ENCODE measurements around the gene POLE. TPM values are rescaled to one million over a fixed set of nuclear protein-coding genes. Genes with fewer than 3 reads are reported as not detected.

The POLE gene
- total RNA-seq, 1 experiment from 2014 or later, result 147 TPM

DNA sequence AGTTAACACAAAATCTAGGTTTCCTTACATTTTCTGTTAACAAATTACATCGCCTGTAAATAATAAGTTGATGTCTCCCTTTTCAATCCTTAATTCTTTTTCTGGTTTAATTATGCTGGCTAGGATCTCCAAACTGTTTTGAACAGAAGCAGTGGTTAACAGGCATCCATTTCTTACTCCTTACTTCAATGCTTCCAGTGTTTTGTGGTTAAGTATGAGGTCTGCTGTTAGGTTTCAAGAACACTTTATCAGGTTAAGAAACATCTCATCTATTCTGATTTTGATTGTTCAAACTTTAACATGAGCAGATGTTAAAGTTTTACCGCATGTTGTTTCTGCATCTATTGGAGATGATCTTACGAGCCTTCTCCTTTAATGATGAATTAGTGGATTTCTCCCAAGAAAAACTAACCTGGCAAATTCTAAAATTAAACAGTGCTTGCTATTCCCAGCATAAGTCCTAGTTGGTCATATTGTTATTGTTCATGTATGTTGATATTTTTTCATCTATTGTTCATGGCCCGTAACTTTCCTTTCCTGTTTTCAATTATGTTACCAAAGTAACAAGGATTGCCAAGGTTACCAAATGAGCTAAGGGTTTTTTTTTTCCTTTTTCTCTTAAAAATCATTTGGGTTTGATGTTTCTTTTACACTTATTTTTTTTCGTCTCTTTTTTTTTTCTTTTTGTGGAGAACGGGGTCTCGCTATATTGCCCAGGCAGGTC, 33.4 kb downstream of the POLE start:
- H3K27me3 ChIP-seq (ENCODE audit: insufficient read depth, low read length), result no peaks in the 10 kb centered on the region
- H2AK5ac ChIP-seq (ENCODE audit: insufficient read length, low read length), result no peak overlapping the region
- no peak overlapping the region for H2BK15ac ChIP-seq (ENCODE audit: low read depth, low read length)
- H3K56ac ChIP-seq (ENCODE audit: insufficient read length, low read depth, low read length), result no peak overlapping the region
- H2BK20ac ChIP-seq (ENCODE audit: low read depth, low read length, poor library complexity, severe bottlenecking), result no peak overlapping the region
- no peak overlapping the region for H3K27ac ChIP-seq (ENCODE audit: insufficient read length, low read depth, low read length)
- no peak overlapping the region for H3K18ac ChIP-seq (ENCODE audit: insufficient read length, low read depth, low read length)
- TF ChIP-seq, protein P1, sequence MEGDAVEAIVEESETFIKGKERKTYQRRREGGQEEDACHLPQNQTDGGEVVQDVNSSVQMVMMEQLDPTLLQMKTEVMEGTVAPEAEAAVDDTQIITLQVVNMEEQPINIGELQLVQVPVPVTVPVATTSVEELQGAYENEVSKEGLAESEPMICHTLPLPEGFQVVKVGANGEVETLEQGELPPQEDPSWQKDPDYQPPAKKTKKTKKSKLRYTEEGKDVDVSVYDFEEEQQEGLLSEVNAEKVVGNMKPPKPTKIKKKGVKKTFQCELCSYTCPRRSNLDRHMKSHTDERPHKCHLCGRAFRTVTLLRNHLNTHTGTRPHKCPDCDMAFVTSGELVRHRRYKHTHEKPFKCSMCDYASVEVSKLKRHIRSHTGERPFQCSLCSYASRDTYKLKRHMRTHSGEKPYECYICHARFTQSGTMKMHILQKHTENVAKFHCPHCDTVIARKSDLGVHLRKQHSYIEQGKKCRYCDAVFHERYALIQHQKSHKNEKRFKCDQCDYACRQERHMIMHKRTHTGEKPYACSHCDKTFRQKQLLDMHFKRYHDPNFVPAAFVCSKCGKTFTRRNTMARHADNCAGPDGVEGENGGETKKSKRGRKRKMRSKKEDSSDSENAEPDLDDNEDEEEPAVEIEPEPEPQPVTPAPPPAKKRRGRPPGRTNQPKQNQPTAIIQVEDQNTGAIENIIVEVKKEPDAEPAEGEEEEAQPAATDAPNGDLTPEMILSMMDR (conservative IDR thresholded peaks at IDR 0.05), result no peak
- H3K14ac ChIP-seq (ENCODE audit: insufficient read depth, low read length), result no peak overlapping the region
- no peaks in the 10 kb centered on the region for H3K79me1 ChIP-seq (ENCODE audit: insufficient read depth, low read depth, low read length, poor library complexity, severe bottlenecking)
- H3K4me3 Mint-ChIP-seq, result no peak overlapping the region
- H3K23ac ChIP-seq (ENCODE audit: insufficient read length, low read depth, low read length), result no peak overlapping the region
- H4K8ac ChIP-seq (replicated peaks; ENCODE audit: insufficient read length, low read depth, low read length), result no peak overlapping the region
- H3K23me2 ChIP-seq (ENCODE audit: insufficient read length, low read depth, low read length, poor library complexity, severe bottlenecking), result no peaks in the 10 kb centered on the region
- no peak for DNase-seq
- no peak overlapping the region for H3T11ph ChIP-seq (ENCODE audit: low read length)
- no peak overlapping the region for H4K5ac ChIP-seq (ENCODE audit: insufficient read length, low read depth, low read length)
- no CpG with 5 or more reads among the region's 7 CpGs for WGBS (ENCODE audit: extremely low coverage, insufficient read length, low lambda C conversion rate)
- no peaks in the 10 kb centered on the region for H3K4me1 Mint-ChIP-seq
- no peak overlapping the region for H2BK5ac ChIP-seq (ENCODE audit: insufficient read length, low read length)
- no peaks in the 10 kb centered on the region for H4K20me1 ChIP-seq (ENCODE audit: control insufficient read depth, insufficient read depth, insufficient read length)
- no peaks in the 10 kb centered on the region for H3K4me1 ChIP-seq (ENCODE audit: insufficient read depth, low read length)
- H3K9me3 Mint-ChIP-seq, result no peaks in the 10 kb centered on the region
- H3K9me3 ChIP-seq (ENCODE audit: control insufficient read depth, low read depth, low read length), result no peaks in the 10 kb centered on the region
- H2AFZ ChIP-seq (ENCODE audit: low read length), result no peak overlapping the region
- no peak overlapping the region for H3K27ac Mint-ChIP-seq
- no peak overlapping the region for H3K9ac ChIP-seq (ENCODE audit: extremely low read depth, insufficient read length, low read length)
- H3K36me3 Mint-ChIP-seq (ENCODE audit: insufficient read depth in 1 of 3, low read depth in 3 of 3), result peaks cover 25 to 92% (median 81%) of the 10 kb centered on the region in 3 experiments
- H4K91ac ChIP-seq (ENCODE audit: insufficient read length, low read depth, low read length), result no peak overlapping the region
- no peak overlapping the region for H2BK12ac ChIP-seq (ENCODE audit: insufficient read length, low read depth, low read length)
- H2BK120ac ChIP-seq (ENCODE audit: low read depth, low read length, poor library complexity, severe bottlenecking), result no peak overlapping the region
- no peak overlapping the region for H3K4ac ChIP-seq (ENCODE audit: low read depth, low read length)
- no peak overlapping the region for H3K4me2 ChIP-seq (ENCODE audit: insufficient read depth, insufficient read length, low read length)
- H3K27me3 Mint-ChIP-seq (ENCODE audit: low read depth), result no peaks in the 10 kb centered on the region
- H3K79me2 ChIP-seq (ENCODE audit: insufficient read depth, low read length), result no peaks in the 10 kb centered on the region; the same call in 1 of the 2 replicates

All from H9 (cell line).